Astrocyte of the cerebellum (primary cell): ENCODE data around the gene GNPTG.

ENCODE experiments used
- DNase-seq: peaks from one replicate; pipeline ENCODE4 v3.0.0-alpha.2; 2011; ENCODE audit warnings: low read depth
- H3K4me3 ChIP-seq: 2 replicates; pipeline ENCODE4 v1.5.1; 2011; ENCODE audit warnings: mild to moderate bottlenecking, low read depth, low read length, moderate library complexity
- in situ Hi-C: cut with HindIII; loops from 2 replicates; pipeline ENCODE4 v1.10.0; 2017; ENCODE audit warnings: low sequenced_read_pairs
- TF ChIP-seq, protein P1 (sequence below): IDR thresholded peaks from 2 replicates; pipeline ENCODE4 v1.5.1; 2012; ENCODE audit warnings: low read length, low read depth, moderate library complexity, mild to moderate bottlenecking; ENCODE audit errors: missing control alignments

The GNPTG gene

GRCh38 chr16:1333854-1334700 lies 17.7 kb upstream of the GNPTG start:
- DNase-seq = no peak
- no peak overlapping the region for H3K4me3 ChIP-seq
- in situ Hi-C loops = no loop called here
- TF ChIP-seq, protein P1, sequence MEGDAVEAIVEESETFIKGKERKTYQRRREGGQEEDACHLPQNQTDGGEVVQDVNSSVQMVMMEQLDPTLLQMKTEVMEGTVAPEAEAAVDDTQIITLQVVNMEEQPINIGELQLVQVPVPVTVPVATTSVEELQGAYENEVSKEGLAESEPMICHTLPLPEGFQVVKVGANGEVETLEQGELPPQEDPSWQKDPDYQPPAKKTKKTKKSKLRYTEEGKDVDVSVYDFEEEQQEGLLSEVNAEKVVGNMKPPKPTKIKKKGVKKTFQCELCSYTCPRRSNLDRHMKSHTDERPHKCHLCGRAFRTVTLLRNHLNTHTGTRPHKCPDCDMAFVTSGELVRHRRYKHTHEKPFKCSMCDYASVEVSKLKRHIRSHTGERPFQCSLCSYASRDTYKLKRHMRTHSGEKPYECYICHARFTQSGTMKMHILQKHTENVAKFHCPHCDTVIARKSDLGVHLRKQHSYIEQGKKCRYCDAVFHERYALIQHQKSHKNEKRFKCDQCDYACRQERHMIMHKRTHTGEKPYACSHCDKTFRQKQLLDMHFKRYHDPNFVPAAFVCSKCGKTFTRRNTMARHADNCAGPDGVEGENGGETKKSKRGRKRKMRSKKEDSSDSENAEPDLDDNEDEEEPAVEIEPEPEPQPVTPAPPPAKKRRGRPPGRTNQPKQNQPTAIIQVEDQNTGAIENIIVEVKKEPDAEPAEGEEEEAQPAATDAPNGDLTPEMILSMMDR = no peak

GRCh38 chr16:1334739-1335138 lies 17.0 kb upstream of the GNPTG start:
- no peak for DNase-seq
- no peak overlapping the region for H3K4me3 ChIP-seq
- in situ Hi-C loops = no loop called here
- TF ChIP-seq, protein P1 = no peak

- TF ChIP-seq, protein P1 = no peak
- no peak overlapping the region for H3K4me3 ChIP-seq
- no peak for DNase-seq
- in situ Hi-C loops = no loop called here
These were observed 16.3 kb upstream of the GNPTG start for GRCh38 chr16:1335211-1335971.

- in situ Hi-C loops = no loop called here
- no peak overlapping the region for H3K4me3 ChIP-seq
- no peak for DNase-seq
- TF ChIP-seq, protein P1 = no peak
These were observed 15.7 kb upstream of the GNPTG start for GRCh38 chr16:1335996-1336395.

- H3K4me3 ChIP-seq = no peak overlapping the region
- TF ChIP-seq, protein P1 = no peak
- no peak for DNase-seq
- in situ Hi-C loops = no loop called here
These were observed 15.1 kb upstream of the GNPTG start for GRCh38 chr16:1336619-1337018.

- in situ Hi-C loops = no loop called here
- no peak overlapping the region for H3K4me3 ChIP-seq
- DNase-seq = no peak
- TF ChIP-seq, protein P1 = no peak
These were observed 14.2 kb upstream of the GNPTG start for GRCh38 chr16:1337486-1337885.
